Measurements from ENCODE around the gene AMIGO1. TPM values are rescaled to one million over a fixed set of nuclear protein-coding genes. Genes with fewer than 3 reads are reported as not detected.

Gene AMIGO1
- total RNA-seq, 4 donors from 2014 or later = 7.7 to 19.3 (median 14.7) TPM

DNA sequence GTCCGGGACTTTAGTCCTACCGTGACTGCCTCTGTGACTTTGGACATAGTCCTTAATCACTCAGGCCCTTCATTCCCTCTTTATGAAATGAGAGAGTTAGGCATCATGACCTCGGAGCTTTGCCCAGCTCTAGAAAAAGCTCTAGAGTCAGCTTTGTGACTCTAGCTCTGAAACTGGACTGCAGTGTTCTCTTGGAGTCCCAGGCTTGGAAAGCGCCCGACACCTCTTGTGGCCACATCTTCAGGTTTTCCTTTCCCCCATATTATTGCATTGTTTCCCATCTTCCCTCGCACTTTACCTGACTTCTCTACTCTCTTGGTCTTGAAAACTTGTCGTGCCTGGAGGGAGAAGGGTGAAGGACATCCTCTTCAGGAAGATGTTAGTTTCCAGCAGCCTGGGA is 12.5 kb upstream of the AMIGO1 start:
- no peaks in the 10 kb centered on the region for H3K36me3 ChIP-seq
- no peaks in the 10 kb centered on the region for H3K4me1 ChIP-seq
- no peak for TF ChIP-seq POLR2AphosphoS5 (IDR thresholded peaks at IDR 0.05)
- TF ChIP-seq POLR2A (IDR thresholded peaks at IDR 0.05) = no peak
- TF ChIP-seq, protein P1, sequence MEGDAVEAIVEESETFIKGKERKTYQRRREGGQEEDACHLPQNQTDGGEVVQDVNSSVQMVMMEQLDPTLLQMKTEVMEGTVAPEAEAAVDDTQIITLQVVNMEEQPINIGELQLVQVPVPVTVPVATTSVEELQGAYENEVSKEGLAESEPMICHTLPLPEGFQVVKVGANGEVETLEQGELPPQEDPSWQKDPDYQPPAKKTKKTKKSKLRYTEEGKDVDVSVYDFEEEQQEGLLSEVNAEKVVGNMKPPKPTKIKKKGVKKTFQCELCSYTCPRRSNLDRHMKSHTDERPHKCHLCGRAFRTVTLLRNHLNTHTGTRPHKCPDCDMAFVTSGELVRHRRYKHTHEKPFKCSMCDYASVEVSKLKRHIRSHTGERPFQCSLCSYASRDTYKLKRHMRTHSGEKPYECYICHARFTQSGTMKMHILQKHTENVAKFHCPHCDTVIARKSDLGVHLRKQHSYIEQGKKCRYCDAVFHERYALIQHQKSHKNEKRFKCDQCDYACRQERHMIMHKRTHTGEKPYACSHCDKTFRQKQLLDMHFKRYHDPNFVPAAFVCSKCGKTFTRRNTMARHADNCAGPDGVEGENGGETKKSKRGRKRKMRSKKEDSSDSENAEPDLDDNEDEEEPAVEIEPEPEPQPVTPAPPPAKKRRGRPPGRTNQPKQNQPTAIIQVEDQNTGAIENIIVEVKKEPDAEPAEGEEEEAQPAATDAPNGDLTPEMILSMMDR (IDR thresholded peaks at IDR 0.05) = no peak
- no peak for TF ChIP-seq EP300 (IDR thresholded peaks at IDR 0.05)
- no peaks in the 10 kb centered on the region for H3K9me3 ChIP-seq
- H3K27me3 ChIP-seq = peaks cover 5% of the 10 kb centered on the region
- no peak for ATAC-seq
- H3K27ac ChIP-seq = no peak overlapping the region
- WGBS, 2 donors (ENCODE audit: low coverage in 1 of 2) = 87% methylated on average over 6 of the region's 7 CpGs; no CpG with 5 or more reads in 1 of the 2 donors
- H3K4me3 ChIP-seq = no peak overlapping the region

DNA sequence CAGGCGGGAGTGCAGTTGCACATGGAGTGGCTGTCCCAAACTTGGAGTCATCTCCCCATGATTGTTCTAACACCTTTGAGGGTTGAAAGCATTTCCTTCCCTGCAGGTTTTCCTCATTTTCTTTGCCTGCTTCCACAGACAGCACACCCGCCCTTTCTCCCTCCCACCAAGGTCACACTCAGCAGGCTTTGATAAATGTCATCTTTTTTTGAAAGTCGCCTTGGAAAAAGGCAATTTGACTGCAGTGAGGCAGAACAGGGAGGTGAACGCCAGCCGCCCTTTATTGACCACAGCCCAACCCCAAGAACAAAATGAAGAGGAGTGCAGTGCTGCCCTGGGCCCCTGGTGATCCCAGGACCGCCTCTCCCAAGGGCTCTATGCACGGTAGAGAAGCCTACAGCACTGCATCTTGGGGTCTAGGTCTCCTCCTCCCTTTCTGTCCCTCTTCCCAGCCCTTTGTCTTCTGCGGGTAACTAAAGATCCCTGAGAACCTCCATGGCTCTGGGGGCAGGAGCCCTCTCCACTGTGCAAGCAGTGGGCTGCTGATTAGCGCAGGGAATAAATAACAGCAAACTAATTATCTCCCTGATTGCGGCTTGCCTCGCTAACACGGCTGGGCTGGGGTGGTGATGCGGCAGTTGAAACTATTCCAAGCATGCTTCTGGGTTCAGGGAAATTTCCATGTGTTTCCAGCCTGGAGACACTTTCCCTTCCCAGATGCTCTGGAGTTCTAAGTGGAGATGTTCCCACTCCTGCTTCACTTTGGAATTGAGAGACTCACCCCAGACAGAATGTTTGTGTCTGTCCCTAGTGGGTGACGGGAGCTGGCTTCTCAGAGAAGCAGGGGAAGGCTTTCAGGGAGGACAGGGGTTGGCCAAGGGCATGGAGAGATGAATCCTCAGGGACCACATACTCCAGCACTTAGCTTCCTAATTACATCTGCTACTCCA is 11.8 kb upstream of the AMIGO1 start:
- no peaks in the 10 kb centered on the region for H3K9me3 ChIP-seq
- no peak overlapping the region for H3K4me3 ChIP-seq
- H3K36me3 ChIP-seq = no peaks in the 10 kb centered on the region
- ATAC-seq = no peak
- H3K27ac ChIP-seq = no peak overlapping the region
- no peak for TF ChIP-seq POLR2A (IDR thresholded peaks at IDR 0.05)
- TF ChIP-seq POLR2AphosphoS5 (IDR thresholded peaks at IDR 0.05) = no peak
- no peak for TF ChIP-seq EP300 (IDR thresholded peaks at IDR 0.05)
- TF ChIP-seq, protein P1 (IDR thresholded peaks at IDR 0.05) = no peak
- peaks cover 5% of the 10 kb centered on the region for H3K27me3 ChIP-seq
- no peaks in the 10 kb centered on the region for H3K4me1 ChIP-seq
- 70 to 100% methylated on average over 1 to 7 of the region's 14 CpGs for WGBS, 2 donors (ENCODE audit: low coverage in 1 of 2)

DNA sequence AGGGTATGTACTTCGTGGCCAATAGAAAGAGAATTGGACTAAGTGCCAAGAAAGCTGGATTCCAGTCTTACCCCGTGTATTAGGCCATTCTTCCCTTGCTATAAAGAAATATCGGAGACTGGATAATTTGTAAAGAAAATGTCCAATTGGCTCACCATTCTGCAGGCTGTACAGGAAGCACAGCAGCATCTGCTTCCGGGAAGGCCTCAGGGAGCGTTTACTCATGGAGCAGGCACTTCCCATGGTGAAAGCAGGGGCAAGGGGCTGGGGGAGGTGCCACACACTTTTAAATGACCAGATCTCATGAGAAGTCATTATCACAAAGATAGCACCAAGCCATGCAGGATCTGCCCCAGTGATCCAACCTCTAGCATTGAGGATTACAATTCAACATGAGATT is 7.8 kb upstream of the AMIGO1 start:
- WGBS, 2 donors (ENCODE audit: low coverage in 1 of 2) = 85 to 100% methylated on average over 1 to 5 of the region's 5 CpGs
- Histone ChIP-seq H3K27me3 (peaks cover 5% of the 10 kb centered on the region), H3K4me1 (no peaks in the 10 kb centered on the region), H3K27ac (no peak overlapping the region), H3K4me3 (no peak overlapping the region), H3K36me3 (no peaks in the 10 kb centered on the region), H3K9me3 (no peaks in the 10 kb centered on the region)
- no peak for ATAC-seq
- TF ChIP-seq, protein P1 (IDR thresholded peaks at IDR 0.05) = no peak
- TF ChIP-seq EP300 (IDR thresholded peaks at IDR 0.05) (no peak), POLR2AphosphoS5 (IDR thresholded peaks at IDR 0.05) (no peak), POLR2A (IDR thresholded peaks at IDR 0.05) (no peak)

DNA sequence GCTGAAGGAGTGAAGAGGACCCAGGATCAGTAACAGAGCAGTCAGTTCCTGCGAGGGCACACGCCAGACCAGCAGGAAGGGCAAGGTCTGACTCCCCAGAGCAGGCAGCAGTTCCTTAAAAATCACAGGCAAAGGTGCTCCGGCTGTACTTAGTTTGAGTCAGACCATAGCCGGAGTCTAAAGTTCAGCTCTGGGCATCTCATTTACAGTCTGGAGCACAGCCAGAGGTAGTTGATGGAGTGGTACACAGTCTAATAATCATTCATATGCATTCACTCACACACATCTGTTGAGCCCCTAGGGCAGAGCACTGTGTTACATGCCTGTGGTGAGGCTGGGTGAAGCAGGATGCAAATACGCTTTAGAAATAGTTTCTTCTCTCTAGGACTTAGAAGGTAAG is 7.3 kb upstream of the AMIGO1 start:
- Histone ChIP-seq H3K9me3 (no peaks in the 10 kb centered on the region), H3K4me1 (no peaks in the 10 kb centered on the region), H3K27me3 (peaks cover 5% of the 10 kb centered on the region), H3K27ac (no peak overlapping the region), H3K36me3 (no peaks in the 10 kb centered on the region), H3K4me3 (no peak overlapping the region)
- no peak for ATAC-seq
- WGBS, 2 donors (ENCODE audit: low coverage in 1 of 2) = 82 to 90% methylated on average over 3 to 5 of the region's 5 CpGs
- TF ChIP-seq, protein P1 (IDR thresholded peaks at IDR 0.05) = no peak
- TF ChIP-seq POLR2AphosphoS5 (IDR thresholded peaks at IDR 0.05) (no peak), POLR2A (IDR thresholded peaks at IDR 0.05) (no peak), EP300 (IDR thresholded peaks at IDR 0.05) (no peak)

DNA sequence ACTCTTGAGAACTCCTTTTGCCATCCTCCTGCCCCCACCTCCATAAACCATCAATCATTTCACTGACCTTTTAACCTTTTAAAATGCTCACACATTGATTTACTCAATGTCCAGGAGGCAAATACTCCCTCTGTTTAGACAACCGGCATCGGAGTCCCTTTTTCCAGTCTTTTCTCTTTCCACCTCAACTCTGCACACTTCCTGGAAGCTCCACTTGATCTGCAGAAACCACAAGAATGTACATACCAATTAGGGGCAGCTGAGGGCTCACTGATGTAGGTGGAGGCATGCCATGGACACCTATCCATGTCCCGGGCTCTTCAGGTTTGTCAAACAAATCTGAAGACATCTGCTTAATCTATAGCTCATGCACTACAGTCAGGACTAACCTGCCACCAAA is 5.3 kb upstream of the AMIGO1 start:
- TF ChIP-seq, protein P1 (IDR thresholded peaks at IDR 0.05) = no peak
- no peak for TF ChIP-seq POLR2A (IDR thresholded peaks at IDR 0.05)
- no peak for TF ChIP-seq EP300 (IDR thresholded peaks at IDR 0.05)
- TF ChIP-seq POLR2AphosphoS5 (IDR thresholded peaks at IDR 0.05) = no peak
- no peaks in the 10 kb centered on the region for H3K9me3 ChIP-seq
- H3K4me1 ChIP-seq = peaks cover 0 to 10% (median 5%) of the 10 kb centered on the region in 3 donors
- no peaks in the 10 kb centered on the region for H3K27me3 ChIP-seq
- no peak overlapping the region for H3K4me3 ChIP-seq
- no peaks in the 10 kb centered on the region for H3K36me3 ChIP-seq
- H3K27ac ChIP-seq = no peak overlapping the region
- 57 to 75% methylated on average over 3 of the region's 3 CpGs for WGBS, 2 donors (ENCODE audit: low coverage in 1 of 2)
- no peak for ATAC-seq
